ENCODE measurements around the gene NCAN. TPM values are rescaled to one million over a fixed set of nuclear protein-coding genes. Genes with fewer than 3 reads are reported as not detected.

Gene NCAN
- total RNA-seq, 1 experiment from 2014 or later = 0.15 TPM

DNA sequence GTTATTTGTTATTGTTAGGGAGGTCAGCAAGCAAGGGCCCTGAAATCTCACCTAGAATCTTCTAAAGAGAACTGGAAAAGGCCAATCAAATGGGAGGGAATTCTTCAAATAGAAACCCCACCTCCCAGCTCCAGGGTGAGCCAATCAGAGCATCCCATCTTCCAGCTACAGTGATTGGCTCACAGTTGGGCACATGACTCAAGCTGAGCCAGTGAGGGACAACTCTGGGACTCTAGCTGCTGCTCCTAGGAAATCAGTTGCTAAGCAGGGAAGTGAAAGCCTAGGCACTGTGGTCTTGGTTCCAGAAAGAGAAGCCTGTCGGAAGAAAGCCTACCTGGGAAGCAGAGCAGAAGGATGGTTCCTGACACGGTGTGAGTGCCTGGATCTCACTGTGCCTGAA is 48.0 kb downstream of the NCAN start:
- POLR2A ChIA-PET = interaction anchor here (0.6 kb wide), 1 partner anchor 232 kb away, joined by 3 read pairs; no protein-coding TSS in a partner anchor
- no peaks in the 10 kb centered on the region; the same call in 1 of the 2 replicates for H3K27me3 ChIP-seq (ENCODE audit: control insufficient read depth, insufficient read depth, low read length)
- intact Hi-C loops (cut with micrococcal nuclease; ENCODE audit: unreplicated experiment) = no loop called here
- no peak overlapping the region for H3K4me3 ChIP-seq (ENCODE audit: low read depth in 2 of 2, low read length in 2 of 2)
- H3K36me3 ChIP-seq (ENCODE audit: control insufficient read depth, insufficient read depth, low read length) = no peaks in the 10 kb centered on the region
- CTCF ChIA-PET = no interaction called here
- no peaks in the 10 kb centered on the region for H3K4me1 ChIP-seq (ENCODE audit: control insufficient read depth, insufficient read depth, low read length)
- TF ChIP-seq, protein P1, sequence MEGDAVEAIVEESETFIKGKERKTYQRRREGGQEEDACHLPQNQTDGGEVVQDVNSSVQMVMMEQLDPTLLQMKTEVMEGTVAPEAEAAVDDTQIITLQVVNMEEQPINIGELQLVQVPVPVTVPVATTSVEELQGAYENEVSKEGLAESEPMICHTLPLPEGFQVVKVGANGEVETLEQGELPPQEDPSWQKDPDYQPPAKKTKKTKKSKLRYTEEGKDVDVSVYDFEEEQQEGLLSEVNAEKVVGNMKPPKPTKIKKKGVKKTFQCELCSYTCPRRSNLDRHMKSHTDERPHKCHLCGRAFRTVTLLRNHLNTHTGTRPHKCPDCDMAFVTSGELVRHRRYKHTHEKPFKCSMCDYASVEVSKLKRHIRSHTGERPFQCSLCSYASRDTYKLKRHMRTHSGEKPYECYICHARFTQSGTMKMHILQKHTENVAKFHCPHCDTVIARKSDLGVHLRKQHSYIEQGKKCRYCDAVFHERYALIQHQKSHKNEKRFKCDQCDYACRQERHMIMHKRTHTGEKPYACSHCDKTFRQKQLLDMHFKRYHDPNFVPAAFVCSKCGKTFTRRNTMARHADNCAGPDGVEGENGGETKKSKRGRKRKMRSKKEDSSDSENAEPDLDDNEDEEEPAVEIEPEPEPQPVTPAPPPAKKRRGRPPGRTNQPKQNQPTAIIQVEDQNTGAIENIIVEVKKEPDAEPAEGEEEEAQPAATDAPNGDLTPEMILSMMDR (IDR thresholded peaks at IDR 0.05) = no peak
- TF ChIP-seq REST (IDR thresholded peaks at IDR 0.05; ENCODE audit: insufficient read depth in 1 of 2, low read depth in 2 of 2, low read length in 1 of 2) = no peak
- TF ChIP-seq POLR2AphosphoS5 (IDR thresholded peaks at IDR 0.05; ENCODE audit: low read depth, low read length) = no peak
- no peak for TF ChIP-seq SIN3A (IDR thresholded peaks at IDR 0.05; ENCODE audit: borderline replicate concordance, insufficient read depth, low read depth, low read length)
- TF ChIP-seq TCF7L2 (IDR thresholded peaks at IDR 0.05; ENCODE audit: low read depth, low read length) = no peak
- ATAC-seq = 0 out of 2 replicates have a peak, but pooled peaks have one; percentile 59
- no peak overlapping the region for H3K27ac ChIP-seq (ENCODE audit: low read length)
- in situ Hi-C loops (cut with HindIII; ENCODE audit: low pct_unique_long_range_greater_than_20kb, low sequenced_read_pairs) = no loop called here
- DNase-seq (ENCODE audit: low read depth, low spot score) = no peak
- BruUV-seq (replicated peaks) = no TSS peak
- no peaks in the 10 kb centered on the region for H3K9me3 ChIP-seq (ENCODE audit: control insufficient read depth, insufficient read depth, low read depth, low read length)

DNA sequence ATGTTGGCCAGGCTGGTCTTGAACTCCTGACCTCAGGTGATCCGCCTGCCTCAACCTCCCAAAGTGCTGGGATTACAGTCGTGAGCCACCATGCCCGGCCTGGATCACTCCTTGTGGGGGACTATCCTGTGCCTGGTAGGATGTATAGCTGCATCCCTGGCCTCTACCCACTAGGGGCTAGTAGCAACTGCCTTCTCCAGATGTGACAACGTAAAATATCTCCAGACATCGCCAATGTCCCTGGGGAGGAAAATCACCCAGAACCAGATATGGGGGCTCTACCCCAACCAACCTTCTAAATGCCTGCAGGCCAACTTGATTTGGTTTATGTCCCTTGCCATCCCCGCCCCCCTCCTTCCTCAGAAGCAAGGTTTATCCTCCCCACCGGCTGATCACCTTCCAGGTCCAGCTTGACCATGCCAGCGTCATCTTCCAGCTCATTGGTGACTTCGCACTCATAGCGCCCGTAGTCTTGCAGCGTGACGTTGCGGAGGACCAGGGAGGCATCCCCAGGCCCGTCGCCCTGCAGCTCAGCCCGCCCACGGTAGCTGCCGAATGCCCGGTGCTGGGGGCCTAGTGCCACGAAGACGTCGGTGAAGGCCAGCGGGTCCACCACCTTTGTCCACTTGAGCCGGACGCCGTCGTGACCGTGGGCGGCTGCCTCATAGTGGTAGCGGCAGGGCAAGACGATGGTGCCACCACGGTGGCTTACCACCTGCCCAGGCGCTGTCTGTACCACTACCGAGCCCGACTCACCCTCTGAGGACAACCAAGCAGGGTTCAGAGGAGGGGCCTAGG is 48.9 kb downstream of the NCAN start:
- H3K27ac ChIP-seq (ENCODE audit: low read length) = no peak overlapping the region
- no peak for TF ChIP-seq POLR2AphosphoS5 (IDR thresholded peaks at IDR 0.05; ENCODE audit: low read depth, low read length)
- TF ChIP-seq TCF7L2 (IDR thresholded peaks at IDR 0.05; ENCODE audit: low read depth, low read length) = no peak
- TF ChIP-seq REST (IDR thresholded peaks at IDR 0.05; ENCODE audit: insufficient read depth in 1 of 2, low read depth in 2 of 2, low read length in 1 of 2) = no peak
- TF ChIP-seq, protein P1 (IDR thresholded peaks at IDR 0.05) = no peak
- TF ChIP-seq SIN3A (IDR thresholded peaks at IDR 0.05; ENCODE audit: borderline replicate concordance, insufficient read depth, low read depth, low read length) = no peak
- H3K9me3 ChIP-seq (ENCODE audit: control insufficient read depth, insufficient read depth, low read depth, low read length) = no peaks in the 10 kb centered on the region
- no peak for DNase-seq (ENCODE audit: low read depth, low spot score)
- in situ Hi-C loops (cut with HindIII; ENCODE audit: low pct_unique_long_range_greater_than_20kb, low sequenced_read_pairs) (no loop called here), intact Hi-C loops (cut with micrococcal nuclease; ENCODE audit: unreplicated experiment) (no loop called here)
- no peaks in the 10 kb centered on the region for H3K36me3 ChIP-seq (ENCODE audit: control insufficient read depth, insufficient read depth, low read length)
- POLR2A ChIA-PET = interaction anchor here (0.6 kb wide), 1 partner anchor 233 kb away, joined by 3 read pairs; no protein-coding TSS in a partner anchor
- H3K4me1 ChIP-seq (ENCODE audit: control insufficient read depth, insufficient read depth, low read length) = no peaks in the 10 kb centered on the region
- BruUV-seq (replicated peaks) = no TSS peak
- H3K4me3 ChIP-seq (ENCODE audit: low read depth in 2 of 2, low read length in 2 of 2) = no peak overlapping the region
- H3K27me3 ChIP-seq (ENCODE audit: control insufficient read depth, insufficient read depth, low read length) = no peaks in the 10 kb centered on the region
- ATAC-seq = no peak
- CTCF ChIA-PET = no interaction called here
